GM20000 (cell line): ENCODE results near the gene TEX2.
"Not testable (repeated sequence)": the region's sequence is repeated elsewhere in the genome, so short reads cannot be mapped to it uniquely, and the experiment has no call there.

Experiments used
- DNase-seq: peaks from one replicate; pipeline ENCODE4 v3.0.0; 2012; ENCODE audit warnings: low spot score
- TF ChIP-seq, protein P1 (sequence below): IDR thresholded peaks from 2 replicates; pipeline ENCODE4 v1.5.1; 2012; ENCODE audit warnings: mild to moderate bottlenecking, control low read depth; ENCODE audit errors: extremely low read depth, missing control alignments

TEX2 gene

DNA sequence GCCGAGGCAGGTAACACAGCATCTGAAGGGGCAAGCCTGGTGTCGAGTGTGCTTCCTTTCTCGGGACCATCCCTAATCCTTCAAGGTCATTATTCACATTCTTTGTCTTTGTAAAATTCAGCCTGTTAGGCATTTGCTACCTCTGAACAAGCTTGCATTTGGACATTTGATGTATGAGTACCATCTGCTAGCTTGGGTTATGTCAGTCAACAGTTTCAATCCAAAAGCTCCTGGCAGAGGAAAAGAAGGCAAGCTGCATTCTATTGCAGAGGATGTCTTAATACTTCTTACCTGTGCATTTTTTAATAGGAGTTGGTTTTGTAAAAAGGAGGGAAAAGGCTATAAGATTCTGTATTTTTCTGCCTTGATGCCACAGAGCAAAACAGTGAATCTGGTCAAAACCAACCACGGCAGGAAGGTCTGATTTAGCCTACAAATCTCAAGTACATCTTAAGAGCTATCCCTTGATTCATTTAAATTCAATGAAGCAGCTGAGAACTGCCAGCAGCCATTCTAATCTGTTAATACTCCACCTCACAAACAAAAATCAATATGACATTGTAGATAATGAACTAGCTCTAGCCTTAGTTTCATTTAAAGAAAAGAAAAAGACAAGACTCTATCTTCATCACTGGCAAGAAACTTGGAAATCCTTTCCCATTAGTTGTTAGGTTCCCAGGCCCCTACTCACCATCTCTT is 39.0 kb downstream of the TEX2 start:
- TF ChIP-seq, protein P1, sequence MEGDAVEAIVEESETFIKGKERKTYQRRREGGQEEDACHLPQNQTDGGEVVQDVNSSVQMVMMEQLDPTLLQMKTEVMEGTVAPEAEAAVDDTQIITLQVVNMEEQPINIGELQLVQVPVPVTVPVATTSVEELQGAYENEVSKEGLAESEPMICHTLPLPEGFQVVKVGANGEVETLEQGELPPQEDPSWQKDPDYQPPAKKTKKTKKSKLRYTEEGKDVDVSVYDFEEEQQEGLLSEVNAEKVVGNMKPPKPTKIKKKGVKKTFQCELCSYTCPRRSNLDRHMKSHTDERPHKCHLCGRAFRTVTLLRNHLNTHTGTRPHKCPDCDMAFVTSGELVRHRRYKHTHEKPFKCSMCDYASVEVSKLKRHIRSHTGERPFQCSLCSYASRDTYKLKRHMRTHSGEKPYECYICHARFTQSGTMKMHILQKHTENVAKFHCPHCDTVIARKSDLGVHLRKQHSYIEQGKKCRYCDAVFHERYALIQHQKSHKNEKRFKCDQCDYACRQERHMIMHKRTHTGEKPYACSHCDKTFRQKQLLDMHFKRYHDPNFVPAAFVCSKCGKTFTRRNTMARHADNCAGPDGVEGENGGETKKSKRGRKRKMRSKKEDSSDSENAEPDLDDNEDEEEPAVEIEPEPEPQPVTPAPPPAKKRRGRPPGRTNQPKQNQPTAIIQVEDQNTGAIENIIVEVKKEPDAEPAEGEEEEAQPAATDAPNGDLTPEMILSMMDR = no peak
- DNase-seq = no peak

DNA sequence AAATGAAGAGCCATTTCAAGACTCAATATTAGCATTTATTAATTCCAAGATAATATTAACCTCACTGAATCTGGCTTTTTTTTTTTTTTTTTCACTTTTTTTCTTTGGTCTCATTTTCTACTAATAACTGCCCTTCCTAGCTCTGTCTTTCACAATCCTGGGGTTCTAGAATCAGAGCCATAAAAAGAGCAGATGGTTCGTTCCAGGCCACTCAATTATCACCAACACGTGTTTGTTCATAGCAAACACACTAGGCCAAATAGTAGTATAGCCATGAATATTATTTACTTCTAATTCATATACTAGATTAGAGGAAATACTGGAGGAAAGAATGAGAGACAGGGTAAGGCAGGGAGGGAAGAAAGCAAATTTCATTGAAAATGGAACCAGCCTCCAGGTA is 39.8 kb downstream of the TEX2 start:
- no peak for DNase-seq
- TF ChIP-seq, protein P1 = no peak

DNA sequence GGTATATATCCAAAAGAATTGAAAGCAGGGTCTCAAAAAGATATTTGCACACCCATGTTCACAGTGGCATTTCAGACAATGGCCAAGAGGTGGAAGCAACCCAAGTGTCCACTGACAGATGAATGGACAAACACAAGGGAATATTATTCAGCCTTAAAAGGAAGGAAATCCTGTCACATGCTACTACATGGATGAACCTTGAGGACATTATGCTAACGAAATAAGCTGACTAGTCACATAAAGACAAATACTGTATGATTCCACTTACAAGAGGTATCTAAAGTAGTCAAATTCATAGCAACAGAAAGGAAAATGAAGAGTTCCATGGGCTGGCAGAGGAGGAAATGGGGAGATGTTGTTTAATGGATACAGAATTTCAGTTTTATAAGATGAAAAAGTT is 41.4 kb downstream of the TEX2 start:
- no peak for DNase-seq
- TF ChIP-seq, protein P1 = no peak

DNA sequence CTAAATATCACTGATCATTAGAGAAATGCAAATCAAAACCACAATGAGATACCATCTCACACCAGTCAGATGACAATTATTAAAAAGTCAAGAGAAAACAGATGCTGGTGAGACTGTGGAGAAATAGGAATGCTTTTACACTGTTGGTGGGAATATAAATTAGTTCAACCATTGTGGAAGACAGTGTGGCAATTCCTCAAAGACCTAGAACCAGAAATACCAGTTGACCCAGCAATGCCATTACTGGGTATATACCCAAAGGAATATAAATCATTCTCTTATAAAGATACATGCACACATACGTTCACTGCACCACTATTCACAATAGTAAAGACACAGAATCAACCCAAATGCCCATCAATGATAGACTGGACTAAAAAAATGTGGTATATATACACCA is 42.5 kb downstream of the TEX2 start:
- not testable (repeated sequence) for DNase-seq

DNA sequence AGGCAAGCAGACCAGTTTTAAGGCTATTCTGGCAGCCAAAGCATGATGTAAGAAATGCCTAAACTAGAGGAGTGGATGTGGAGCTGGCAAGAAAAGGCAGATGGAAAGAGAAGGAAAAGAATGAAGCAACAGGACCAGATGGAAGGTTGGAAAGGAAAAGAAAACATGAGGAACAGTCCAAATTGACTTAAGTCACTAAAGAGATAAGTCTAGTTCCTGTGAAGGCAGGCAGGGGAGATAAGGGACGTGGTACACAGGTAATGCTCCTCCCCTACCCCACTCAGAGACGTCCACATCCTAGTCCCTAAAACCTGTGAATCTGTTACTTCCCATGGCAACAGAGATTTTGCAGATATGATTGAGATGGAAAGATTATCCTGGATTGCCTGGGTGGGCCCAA is 43.5 kb downstream of the TEX2 start:
- no peak for DNase-seq
- TF ChIP-seq, protein P1 = no peak

DNA sequence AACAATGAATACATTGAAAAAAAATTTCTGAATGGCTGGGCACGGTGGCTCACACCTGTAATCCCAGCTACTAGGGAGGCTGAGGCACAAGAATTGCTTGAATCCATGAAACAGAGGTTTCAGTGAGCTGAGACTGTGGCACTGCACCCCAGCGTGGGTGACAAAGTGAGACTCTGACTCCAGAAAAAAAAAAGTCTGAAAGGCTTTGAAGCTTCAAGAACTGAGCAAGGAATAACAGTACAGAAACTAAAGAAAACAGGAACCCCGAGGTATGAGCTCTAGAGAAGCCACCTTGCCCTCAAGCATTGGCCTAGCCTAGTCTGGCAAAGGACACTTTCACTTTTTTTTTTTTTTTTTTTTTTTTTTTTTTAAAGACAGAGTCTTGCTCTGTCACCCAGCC is 45.0 kb downstream of the TEX2 start:
- TF ChIP-seq, protein P1 = no peak
- peak; percentile 58 for DNase-seq

DNA sequence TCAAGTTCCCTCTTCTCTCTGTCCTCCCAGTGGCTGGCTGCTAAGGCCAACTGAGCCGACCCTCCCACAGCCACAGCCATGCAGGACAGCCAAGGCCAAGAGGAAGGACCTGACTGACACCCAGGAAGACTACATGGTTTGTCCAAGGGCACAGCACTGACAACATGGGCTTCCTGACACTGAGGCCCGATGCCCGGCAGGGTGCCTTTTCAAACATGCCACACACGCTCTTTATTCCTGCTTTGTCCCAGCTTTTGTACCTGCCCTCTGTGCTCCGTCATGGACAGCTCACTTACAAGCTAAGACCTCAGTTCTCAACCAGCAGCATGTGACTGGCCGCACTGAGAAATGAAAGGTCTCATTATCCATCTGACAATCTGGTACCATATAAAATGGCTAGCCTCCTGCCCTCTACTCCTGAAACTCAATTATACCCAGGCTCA is 45.8 kb downstream of the TEX2 start:
- no peak for DNase-seq
- TF ChIP-seq, protein P1 = no peak
